GM18861 (cell line): Measurements from ENCODE around the gene HSF5.
"Not testable (repeated sequence)": the region's sequence is repeated elsewhere in the genome, so short reads cannot be mapped to it uniquely, and the experiment has no call there.

Experiments
- ATAC-seq: cut with Tn5 transposase; IDR thresholded peaks from one replicate; pipeline ENCODE4 v1.9.1; 2021; ENCODE audit not compliant: unreplicated experiment

HSF5 gene

DNA sequence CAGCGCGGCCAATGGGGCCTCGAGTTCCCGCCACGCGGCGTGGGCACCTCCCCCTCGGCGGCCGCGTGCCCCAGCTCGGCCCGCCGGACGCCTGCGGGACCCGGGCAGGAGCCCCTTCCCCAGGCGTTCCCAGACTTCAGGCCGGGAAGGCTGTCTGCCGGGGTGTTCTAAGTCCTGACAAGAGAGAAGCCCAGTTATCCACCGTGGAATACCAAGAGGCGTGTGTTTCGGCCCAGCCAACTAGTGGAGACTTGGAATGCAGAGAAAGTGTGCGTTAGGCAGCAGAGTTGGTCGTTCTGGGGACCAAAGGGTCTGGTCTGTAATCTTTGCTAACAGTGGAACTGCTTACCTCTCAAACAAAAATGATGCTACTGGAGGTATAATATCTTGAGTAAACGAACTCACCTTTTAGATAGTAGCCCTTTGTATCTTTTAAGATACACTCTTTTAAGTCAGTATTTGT is 251 bp upstream of the HSF5 start:
- no peak for ATAC-seq

DNA sequence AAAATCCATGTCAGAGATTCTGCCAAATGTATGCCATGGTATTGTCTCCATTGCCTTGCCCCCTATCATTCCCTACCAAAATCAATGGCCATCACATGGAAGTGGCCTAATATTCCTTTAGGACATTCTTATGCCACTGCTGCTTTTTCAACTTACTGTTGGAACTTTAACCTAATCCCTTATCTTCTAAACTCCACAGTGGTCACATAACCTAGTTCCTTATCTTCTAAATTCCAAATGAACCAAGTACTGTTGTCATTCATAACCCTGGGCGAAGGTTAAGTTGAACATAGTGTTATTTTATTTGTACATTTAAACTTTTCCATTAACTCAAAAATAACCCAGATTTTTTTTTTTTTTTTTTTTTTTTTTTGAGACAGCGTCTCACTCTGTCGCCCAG is 3.6 kb downstream of the HSF5 start:
- no peak for ATAC-seq

DNA sequence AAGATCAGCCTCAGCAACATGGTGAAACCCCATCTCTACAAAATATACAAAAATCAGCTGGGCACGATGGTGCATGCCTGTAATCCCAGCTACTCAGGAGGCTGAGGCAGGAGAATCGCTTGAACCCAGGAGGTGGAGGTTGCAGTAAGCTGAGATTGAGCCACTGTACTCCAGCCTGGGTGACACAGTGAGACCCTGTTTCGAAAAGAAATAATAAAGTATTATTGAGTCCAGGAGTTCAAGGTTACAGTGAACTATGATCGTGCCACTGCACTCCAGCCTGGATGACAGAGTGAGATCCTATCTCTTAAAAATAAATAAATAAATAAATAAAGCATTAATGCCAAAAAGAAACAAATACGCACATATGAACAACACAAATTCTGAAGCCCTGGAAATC is 6.4 kb downstream of the HSF5 start:
- not testable (repeated sequence) for ATAC-seq

DNA sequence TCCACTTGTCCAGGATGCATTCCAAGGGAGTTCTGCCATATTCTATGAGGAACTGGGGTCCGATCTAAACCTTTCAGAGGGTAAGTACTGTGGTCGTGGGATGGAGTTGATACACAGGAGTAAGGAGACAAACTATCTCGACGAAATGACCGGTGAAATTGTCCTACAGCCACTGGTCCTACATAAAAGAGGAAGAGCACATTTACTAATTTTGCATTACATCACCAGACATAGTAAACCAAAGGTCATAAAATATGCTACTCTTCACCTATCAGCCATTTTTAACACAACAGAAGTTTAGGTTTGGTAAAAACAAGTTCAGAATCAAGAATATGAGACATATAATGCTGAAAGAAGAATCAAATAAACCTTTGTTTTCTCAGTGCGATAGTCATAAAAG is 8.1 kb downstream of the HSF5 start:
- ATAC-seq, result no peak

DNA sequence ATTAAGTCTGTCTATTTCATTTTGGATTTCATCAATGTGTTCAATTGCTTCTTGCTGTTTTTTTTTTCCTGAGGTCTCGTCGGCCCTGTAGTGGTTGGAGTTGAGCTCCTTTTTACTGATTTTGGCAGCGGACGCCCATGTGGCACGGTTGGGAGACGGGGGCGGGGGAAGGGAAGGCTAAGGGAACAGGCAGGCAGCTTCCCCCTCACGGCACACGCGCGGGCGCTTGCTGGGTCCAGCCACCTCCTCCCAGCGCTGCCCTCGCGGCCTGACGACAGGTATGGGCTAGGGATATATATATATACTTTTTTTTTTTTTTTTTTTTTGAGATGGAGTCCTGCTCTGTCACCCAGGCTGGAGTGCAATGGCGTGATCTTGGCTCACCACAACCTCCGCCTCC is 11.4 kb downstream of the HSF5 start:
- no peak for ATAC-seq

DNA sequence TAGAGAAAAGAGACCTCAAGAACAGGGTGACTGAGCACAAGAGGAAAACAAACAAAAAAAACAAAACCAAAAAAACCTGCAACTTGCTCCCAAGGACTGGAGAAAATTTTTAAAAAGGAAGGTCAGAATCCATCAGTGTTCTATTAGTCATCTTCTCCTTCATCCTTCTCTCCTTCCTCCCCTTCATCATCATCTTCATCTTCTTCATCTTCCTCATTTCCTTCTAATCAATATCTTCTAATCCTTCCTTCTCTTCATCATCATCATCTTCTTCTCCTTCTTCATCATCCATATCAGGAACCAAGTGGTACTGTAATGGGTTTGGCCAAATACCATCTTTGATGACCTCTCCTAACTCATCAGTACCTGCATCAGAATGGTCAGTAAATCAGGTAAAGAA is 12.2 kb downstream of the HSF5 start:
- ATAC-seq, result no peak

DNA sequence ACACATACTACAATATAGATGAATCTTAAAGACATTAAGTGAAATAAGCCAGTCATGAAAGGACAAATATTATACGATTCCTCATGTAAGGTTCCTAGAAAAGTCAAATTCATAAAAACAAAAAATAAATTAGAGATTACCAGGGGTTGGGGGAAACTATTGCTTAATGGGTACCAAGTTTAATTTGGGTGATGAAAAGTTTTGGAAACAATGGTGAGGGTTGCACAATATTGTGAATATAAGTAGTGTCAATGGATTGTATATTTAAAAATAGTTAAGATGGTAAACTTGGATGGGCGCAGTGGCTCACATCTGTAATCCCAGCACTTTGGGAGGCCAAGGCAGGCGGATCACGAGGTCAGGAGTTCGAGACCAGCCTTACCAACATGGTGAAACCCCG is 17.9 kb downstream of the HSF5 start:
- ATAC-seq, result no peak

DNA sequence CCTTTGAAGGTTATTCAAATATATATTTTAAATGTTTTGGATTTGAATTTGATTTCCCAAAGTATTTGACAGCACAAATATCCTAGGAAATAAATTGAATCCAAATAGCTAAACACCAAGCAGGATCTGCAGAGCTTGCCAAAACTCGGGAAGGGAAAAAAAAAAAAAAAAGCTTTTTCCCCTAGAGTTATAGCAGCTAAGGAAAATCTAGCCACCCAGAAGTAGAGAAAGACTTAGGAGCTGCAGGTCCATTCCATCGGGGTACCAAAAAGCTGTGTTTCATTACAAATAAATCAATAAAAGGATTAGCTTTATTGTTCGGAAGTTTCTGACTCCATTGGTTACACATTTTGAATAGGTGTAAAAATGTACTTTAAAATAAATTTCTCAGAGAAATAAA is 19.3 kb downstream of the HSF5 start:
- no peak for ATAC-seq

DNA sequence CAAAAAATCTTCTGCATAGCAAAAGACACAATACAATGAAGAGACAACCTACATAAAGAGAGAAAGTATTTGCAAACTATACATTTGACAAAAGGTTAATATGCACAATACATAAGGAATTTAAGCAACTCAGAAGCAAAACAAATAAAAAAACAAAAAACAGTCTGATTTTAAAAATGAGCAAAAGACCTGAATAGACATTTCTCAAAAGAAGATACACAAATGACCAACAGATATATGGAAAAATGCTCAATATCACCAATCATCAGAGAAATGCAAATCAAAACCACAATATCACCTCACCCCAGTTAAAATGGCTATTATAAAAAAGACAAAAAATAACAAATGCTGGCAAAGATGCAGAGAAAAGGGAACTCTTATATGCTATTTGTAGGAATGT is 32.7 kb downstream of the HSF5 start:
- no peak for ATAC-seq

DNA sequence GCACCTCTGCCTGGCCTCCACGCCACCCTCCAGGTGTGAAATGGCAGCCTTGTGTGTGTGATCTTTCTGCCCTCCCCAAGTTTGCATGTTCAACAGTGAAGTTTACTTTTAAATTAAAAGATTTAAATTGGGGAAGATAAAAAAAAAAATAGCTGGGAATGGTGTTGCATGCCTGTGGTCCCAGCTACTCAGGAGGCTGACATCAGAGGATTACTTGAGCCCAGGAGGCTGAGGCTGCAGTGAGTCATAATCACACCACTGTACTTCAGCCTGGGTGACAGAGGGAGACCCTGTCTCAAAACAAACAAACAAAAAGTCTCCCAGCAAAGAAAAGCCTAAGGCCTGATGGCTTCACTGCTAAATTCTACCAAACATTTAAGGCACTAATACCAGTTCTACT is 35.5 kb downstream of the HSF5 start:
- ATAC-seq, result no peak

DNA sequence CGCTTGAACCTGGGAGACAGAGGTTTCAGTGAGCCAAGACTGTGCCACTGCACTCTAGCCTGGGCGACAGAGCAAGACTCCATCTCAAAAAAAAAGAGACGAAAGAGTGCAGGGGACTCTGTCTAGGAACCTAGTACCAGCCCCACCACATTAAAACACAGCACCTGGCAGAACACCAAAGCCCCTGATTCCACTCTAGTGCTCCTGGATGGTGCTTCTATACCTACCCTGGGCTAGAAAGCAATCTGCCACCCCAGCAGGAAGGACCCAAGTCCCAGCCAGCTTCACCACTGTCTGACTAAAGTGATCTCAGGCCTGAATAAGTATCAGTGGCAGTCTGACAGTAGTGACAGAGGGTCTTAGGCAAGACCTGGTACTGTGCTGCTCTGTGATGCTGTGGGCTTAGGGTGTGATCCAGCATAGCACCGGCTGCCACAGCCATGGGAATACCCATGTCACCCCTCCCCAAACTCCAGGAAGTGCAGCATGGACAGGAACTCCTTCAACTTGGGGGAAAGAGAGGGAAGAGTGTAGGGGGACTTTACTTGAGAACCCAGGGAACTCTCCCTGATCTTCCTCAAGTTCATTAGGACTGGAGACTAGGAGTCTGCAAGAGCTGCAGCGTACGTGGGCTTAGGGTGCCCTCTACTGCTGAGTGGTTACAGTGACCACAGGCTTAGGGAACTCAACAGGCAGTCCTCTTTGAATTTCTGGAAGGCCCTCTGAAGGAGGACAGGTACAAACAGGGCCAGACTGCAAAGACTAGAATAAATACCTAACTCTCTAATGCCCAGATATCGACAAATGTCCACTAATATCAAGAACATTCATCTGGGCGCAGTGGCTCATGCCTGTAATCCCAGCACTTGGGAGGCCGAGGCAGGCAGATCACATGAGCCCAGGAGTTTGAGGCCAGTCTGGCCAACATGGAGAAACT is 40.9 kb downstream of the HSF5 start:
- ATAC-seq, result no peak

DNA sequence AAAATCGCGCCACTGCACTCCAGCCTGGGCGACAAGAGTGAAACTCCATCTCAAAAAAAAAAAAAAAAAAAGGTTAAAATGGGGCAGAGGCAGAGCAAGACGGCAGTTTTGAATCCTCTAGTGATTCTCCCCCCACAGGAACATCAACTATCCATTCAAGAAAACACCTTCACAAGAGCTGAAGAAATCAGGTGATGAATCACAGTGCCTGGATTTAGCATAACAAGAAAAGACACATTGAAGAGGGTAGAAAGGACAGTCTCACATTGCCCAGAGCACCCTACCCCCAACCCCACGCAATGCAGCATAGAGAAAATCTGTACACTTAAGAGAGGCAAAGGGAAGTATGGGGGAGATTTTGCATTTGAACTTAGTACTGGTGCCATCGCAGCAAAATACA is 42.1 kb downstream of the HSF5 start:
- no peak for ATAC-seq

DNA sequence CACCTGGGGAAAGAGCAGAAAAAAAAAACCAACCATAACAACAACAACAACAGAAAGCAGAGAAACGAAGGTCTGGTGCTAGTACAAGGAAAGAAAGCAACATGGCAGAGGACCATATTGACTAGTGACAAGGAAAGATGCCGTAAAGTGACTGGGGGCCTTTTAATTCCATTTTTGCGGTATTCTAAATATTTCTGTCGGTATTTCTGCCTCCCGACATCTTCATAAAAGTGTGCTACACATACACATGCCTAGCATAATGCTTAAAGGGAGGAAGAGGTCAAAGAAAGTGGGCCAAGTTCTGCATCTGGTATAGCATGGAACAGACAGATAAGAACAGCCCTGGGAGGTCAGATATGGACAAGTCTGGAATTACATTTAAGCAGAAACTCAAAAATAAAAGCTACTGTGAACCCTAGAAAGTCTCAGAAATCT is 51.4 kb downstream of the HSF5 start:
- ATAC-seq, result no peak

DNA sequence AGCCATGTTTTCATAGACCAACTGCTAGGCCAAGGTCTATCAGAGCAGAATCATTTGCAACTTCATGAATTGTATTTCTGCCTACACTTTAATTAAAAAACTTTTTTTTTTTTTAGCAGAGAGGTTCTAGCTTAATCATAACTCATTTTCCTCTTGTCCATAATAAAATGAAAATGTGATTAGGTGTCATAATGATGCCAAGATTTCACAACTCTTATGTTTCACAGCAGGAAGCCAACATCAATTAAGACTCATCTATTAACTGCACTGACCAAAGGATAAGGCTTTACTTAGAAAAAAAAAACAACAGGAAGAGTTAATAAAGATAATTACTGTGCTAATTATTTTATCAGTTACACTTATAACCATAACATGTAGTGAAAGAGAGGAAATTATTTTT is 52.0 kb downstream of the HSF5 start:
- no peak for ATAC-seq

DNA sequence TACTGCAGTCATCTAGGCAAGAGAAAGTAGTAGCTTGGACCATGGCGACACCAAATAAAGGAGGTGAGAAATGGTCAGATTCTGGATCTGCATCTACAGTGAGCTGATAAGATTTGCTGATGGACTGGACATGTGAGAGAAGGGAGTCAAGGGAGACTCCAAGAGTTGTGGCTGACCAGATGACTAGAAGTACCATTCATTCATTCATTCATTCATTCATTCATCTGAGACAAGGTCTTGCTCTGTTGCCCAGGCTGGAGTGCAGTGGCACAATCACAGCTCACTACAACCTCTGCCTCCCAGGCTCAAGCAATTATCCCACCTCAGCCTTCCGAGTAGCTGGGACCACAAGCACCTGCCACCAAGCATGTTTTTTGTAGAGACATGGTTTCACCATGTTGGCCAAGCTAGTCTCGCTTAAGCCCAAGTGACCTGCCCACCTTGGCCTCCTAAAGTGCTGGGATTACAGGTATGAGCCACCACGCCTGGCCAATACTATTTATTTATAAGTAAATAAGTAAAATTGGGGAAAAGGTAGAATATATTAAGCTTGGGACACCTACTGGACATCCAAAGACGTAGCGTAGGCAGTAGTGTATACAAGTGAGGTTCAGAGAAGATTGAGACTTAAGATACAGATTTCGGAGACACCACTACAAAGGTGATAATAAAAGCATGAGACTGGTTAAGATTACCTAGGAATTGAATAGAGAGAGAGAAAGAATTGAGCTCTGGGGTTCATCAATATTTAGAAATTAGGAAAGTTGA is 55.2 kb downstream of the HSF5 start:
- no peak for ATAC-seq

DNA sequence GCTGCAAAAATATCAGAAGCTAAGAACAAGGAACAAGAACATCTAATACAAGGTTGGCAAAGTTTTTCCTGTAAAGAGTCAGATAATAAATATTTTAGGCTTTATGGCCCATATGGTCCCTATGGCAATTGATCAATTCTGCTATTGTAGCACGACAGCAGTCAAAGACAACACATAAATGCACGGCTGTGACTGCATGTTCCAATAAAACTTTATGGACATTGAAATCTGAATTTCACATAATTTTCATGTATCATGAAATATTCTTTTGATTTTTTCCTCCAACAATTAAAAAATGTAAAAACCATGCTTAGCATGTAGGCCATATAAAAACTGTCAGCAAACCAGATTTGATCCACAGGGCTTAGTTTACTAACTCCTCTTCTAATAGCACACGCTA is 60.4 kb downstream of the HSF5 start:
- ATAC-seq, result no peak

DNA sequence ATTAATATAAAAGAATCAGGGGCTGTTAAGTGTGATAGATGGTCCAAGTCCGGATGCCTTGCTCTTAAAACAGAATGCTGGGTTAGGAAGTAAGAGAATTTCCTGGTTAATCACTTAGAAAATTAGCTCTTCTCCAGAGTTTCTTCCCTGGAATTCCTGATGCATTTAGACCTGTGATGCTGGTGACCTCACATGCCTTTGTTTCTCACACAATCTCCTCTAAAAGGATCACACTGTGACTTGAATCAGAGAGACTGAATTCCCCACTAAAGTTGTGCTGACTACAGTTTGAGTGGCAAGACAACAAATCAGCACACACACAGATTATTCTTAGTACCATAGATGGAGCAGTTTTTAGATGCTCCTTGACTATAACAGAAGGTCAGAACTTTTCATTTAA is 66.5 kb downstream of the HSF5 start:
- no peak for ATAC-seq

DNA sequence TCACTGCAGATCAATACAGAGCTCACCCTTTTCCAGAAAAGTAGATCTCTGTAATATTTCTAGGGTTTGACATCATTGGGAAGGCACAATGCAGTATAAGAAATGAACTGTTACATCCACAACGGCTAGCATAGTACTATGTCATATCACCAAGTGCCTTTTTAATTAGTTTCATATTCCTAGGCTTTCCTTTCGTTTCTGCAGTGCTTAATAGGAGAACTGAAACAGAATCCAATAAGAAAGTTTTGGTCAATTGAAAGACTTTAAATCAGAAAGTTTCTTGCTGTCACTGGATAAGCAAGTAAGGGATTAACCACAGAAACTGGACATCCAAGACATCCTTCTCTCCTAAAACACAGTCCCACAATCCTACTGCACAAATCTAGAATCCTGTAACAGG is 67.4 kb downstream of the HSF5 start:
- ATAC-seq, result no peak

DNA sequence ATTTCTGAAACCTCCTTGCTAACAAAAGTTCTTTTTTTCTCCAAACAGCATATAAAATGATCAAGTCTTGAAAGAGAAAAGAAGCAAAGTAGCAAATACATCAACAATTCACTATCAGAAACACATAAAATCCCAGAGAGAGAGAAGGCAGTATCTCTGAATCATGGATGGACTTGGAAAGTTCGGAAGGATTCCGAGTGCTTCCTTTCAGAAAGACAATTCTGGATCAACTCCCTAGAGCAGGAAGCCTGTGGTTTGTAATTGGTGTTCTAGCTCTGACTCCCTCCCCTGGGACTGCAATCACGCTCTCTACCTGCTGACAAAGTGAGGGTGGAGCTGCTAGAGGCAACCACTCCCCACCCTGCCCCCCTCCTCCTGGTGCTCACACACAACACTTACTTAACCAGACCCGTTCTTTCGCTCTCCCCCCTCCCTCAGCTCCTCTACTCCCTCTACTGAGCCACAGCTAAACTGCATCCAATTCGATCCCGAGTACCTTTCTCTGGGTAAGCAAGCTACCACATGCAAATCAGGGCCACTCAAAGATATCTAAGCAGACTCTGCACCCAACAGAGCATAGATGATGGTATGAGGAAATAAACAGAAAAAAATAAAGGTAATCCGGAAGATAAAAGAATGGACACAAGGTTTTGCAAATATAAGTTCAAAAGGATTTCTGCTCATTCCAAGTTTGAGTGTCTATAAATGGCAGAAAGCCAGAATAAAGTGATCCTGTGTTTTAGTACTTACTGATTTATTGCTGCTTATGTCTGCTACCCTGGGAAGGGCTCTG is 70.7 kb downstream of the HSF5 start, which contains the start of gene RNF43:
Gene RNF43, minus strand, starts transcription at position 235 of the 793 bp plus-strand sequence. CDS start 1,957 bp downstream, outside the sequence.
- peak; percentile 84 for ATAC-seq

DNA sequence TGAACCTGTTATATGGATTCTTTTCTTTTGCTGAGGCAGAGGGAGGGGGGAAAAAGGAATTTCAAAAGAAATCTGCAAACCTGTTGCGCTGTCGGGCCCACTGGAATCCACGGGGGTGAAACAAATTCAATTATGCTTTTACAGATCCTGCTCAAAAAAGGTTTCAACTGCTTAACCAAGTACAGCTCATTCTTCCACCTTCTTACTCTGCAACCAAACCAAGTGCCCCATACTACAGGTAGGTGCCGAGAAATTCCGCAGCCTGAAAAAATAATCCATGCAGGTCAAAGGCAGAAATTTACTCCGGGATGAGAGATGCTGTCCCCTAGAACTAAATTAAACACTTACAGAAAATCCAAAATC is 71.3 kb downstream of the HSF5 start:
- ATAC-seq, result no peak

DNA sequence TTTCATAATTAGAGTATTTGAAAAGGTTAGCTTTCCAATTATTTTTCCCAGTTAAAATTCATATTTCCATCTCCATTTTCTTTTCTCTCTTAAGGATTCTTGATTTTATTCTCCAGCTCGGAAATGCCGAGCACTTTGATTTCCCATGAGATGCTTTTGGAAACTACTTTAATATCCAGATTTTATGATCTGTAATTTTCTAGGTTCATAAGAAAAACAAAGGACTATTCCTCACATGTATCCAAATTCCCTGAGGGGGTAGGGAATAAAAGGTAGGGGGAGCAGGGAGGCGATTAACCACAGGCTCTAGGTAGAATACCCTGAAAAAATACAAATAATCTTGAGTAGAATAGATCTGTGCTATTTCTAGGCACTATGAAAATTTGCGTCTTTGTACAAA is 71.8 kb downstream of the HSF5 start:
- no peak for ATAC-seq
